ENCODE measurements around the gene KRTAP20-2.

Gene KRTAP20-2

DNA sequence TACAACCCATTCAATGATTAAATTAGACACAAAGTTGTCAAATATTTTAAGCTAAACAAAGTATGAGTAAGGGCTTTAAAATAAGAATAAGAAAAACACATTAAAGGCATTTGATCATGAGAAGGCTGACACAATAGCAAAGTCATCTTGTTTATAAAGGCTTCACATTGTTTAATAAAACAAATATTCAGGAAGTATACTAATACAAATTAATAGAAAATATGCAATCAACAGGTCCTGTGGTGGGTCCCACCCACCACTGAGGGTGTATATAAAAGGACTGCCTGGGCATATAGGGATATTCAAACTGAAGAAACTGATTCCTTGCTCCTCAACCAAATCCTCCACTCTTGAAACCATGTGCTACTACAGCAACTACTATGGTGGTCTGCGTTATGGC lies at the start of gene KRTAP20-2:
Gene KRTAP20-2 (plus strand): TSS at position 301 of the 400 bp plus-strand sequence. CDS start 58 bp downstream, at position 359.
- DNase-seq, result no peak

GRCh38 chr21:30590297-30590696 lies 44.7 kb upstream of the KRTAP20-2 start, which contains the start of gene KRTAP22-2:
Gene KRTAP22-2 (minus strand): TSS chr21:30590397.
- no peak for DNase-seq

GRCh38 chr21:30592140-30592539 lies 42.9 kb upstream of the KRTAP20-2 start, which contains the start of gene KRTAP6-3:
Gene KRTAP6-3 (plus strand): TSS chr21:30592440. CDS start chr21:30592446, 6 bp downstream.
- no peak for DNase-seq

DNA sequence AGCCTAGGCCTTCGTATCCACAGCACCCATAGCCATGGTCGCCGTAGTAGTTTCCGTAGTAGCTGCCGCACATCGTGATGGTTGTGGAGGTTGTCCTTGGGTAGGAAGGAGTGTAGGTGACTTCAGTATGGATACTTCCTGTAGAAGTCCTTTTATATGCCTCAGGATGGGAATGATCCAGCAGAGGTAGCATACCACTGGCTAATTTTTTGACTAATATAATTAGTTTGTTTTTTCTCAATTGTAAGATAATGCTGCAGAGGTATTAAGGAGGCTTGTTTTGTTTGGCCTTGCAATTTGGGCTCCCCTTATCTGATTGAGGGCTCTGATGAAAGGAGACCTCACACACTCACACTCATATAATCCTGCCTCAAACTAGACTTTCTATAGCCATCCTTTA lies 36.2 kb upstream of the KRTAP20-2 start, which contains the start of gene KRTAP6-2:
Gene KRTAP6-2 (minus strand): TSS at position 101 of the 400 bp plus-strand sequence. CDS start 28 bp downstream, at position 73.
- DNase-seq, result no peak

DNA sequence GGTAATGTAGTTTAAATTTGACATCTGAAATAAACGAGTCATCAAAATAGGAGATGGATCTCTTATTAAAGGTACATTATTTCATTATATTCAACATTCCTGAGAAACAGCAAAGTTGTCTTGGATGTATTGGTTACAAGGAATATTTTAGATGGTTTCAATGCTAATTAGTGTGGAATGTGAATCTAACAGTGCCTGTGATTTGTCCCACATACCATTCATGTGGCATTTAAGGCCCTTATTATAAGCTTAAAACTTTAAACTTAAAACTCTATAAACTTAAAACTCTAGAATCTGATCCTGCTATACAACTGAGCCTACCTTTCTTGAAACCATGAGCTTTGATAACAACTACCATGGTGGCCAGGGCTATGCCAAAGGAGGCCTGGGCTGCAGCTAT lies 34.2 kb upstream of the KRTAP20-2 start, which contains the start of gene KRTAP22-1:
Gene KRTAP22-1 (plus strand): TSS at position 301 of the 400 bp plus-strand sequence.
- no peak for DNase-seq

DNA sequence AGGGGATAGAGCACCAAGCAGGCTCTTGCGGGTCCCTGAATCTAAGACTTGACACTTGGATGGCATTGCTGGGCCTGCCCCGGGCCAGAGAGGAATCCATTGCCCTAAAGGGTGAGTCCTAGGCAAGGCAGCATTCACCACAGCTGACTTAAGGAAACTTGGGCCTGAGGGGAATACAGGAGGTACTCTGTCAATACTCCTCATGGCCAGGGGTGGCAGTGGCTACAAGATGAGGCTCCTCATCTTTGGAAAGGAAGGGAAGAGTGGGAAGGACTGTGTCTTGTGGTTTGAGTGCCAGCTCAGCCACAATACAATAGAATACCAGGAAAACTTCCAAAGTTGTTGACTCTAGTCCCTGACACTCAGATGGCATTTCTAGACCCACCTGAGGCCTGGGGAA lies 29.0 kb upstream of the KRTAP20-2 start:
- DNase-seq, result no peak

DNA sequence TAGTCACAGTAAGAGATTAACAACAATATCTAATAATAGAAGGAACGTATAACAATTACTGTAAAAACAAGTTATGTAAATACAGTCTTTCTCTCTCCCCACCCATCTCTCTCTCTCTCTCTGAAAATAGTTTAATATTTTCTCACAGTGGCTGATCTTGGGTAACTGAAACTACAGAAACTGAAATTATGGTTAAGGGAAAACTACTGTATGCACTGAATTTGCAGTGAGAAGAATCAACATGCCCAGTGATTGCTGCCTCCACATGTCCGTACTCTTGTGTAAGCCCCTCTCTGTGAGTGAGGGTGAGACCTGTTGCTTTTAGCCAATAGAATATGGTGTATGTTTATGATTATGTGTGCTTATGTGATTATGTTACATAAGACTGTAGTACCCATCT lies 22.9 kb upstream of the KRTAP20-2 start:
- no peak for DNase-seq

DNA sequence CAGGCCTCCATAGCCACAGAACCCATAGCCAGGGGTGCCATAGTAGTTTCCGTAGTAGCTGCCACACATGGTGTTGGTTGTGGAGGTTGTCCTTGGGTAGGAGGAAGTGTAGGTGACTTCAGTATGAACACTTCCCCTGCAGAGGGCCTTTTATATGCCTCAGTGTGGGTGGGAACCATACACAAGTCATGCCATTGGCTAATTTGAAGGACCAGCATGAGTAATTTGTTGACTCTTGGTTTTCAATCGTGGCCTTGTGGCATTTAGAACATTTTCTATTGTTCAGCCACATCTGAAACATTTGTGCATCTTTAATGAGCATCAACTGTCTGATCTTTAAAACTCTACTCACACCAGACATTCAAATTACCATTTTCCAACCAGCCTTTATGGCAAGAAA lies 21.2 kb upstream of the KRTAP20-2 start, which contains the start of gene KRTAP6-1:
Gene KRTAP6-1 (minus strand): TSS at position 95 of the 400 bp plus-strand sequence. CDS start 26 bp downstream, at position 69.
- no peak for DNase-seq

- no peak for DNase-seq
These were observed 19.8 kb upstream of the KRTAP20-2 start for GRCh38 chr21:30615199-30615598.

GRCh38 chr21:30616125-30616524 lies 18.9 kb upstream of the KRTAP20-2 start, which contains the start of gene KRTAP20-1:
Gene KRTAP20-1 (plus strand): TSS chr21:30616425. CDS start chr21:30616455, 30 bp downstream.
- DNase-seq, result no peak

GRCh38 chr21:30620080-30620479 lies 14.9 kb upstream of the KRTAP20-2 start:
- DNase-seq, result no peak

DNA sequence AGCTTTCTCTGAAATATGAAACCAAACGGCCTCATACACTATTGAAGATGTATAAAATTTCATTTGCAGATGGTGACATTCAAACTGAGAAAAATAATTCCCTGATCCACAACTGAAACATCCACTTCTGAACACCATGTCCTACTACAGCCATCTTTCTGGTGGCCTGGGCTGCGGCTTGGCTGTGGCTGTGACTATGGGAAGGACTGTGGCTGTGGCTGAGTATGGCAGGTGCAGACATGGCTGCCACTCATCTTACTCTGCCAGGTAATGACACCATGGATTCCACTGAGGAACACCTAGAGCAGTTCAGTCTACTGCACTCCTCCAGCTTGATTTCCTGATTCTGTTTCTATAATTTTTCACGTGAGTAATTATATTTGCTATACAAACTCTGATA lies 14.5 kb upstream of the KRTAP20-2 start, which contains the start of gene KRTAP20-4:
Gene KRTAP20-4 (plus strand): TSS at position 106 of the 400 bp plus-strand sequence.
- no peak for DNase-seq

- no peak for DNase-seq
These were observed 11.6 kb upstream of the KRTAP20-2 start for GRCh38 chr21:30623362-30623761.

- DNase-seq, result no peak
These were observed 9.4 kb upstream of the KRTAP20-2 start for GRCh38 chr21:30625449-30626165.

GRCh38 chr21:30628109-30628508 lies 6.9 kb upstream of the KRTAP20-2 start:
- no peak for DNase-seq

GRCh38 chr21:30629200-30629599 lies 5.8 kb upstream of the KRTAP20-2 start:
- no peak for DNase-seq

DNA sequence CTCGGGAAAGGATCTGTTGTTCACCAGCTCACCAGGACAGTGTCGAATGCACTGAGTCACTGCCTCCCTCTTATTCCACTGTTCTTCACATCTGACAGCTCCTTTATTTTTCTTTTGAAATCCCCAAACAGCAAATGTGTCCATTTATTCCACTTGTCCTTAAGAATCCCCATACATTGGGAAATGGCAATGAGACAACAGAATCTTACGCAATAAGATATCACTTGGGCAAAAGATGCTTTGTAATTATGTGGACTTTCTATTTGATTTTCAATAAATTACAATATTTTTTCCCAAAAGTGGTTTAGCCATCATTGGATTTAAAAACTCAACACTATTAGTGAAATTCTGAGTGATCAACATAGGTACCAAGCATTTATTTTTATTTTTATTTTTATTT lies 3.7 kb downstream of the KRTAP20-2 start:
- DNase-seq, result no peak

GRCh38 chr21:30642564-30642963 lies 7.6 kb downstream of the KRTAP20-2 start, which contains the start of gene KRTAP20-3:
Gene KRTAP20-3 (plus strand): TSS chr21:30642864.
- DNase-seq, result no peak

GRCh38 chr21:30646904-30647414 lies 12.0 kb downstream of the KRTAP20-2 start:
- DNase-seq, result no peak

GRCh38 chr21:30652891-30653290 lies 17.9 kb downstream of the KRTAP20-2 start:
- no peak for DNase-seq

DNA sequence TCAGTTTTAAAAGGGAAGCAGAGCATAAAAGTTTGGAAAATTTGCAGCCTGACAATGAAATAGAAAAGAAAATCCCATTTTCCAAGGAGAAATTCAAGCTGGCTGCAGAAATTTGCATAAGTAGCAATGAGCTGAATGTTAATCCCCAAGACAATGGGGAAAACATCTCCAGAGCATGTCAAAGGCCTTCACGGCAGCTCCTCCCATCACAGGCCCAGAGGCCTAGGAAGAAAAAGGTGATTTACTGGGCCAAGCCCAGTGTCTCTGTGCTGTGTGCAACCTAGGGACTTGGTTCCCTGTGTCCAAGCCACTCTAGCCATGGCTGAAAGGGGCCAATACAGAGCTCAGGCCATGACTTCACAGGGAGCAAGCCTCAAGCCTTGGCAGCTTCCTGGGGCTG lies 33.8 kb downstream of the KRTAP20-2 start:
- DNase-seq, result no peak

GRCh38 chr21:30672985-30673650 lies 38.1 kb downstream of the KRTAP20-2 start:
- DNase-seq, result no peak

- DNase-seq, result no peak
These were observed 39.3 kb downstream of the KRTAP20-2 start for GRCh38 chr21:30674312-30674711.

All from NCI-H1930 (cell line).